Measurements from ENCODE around the gene ZNF556. TPM values are rescaled to one million over a fixed set of nuclear protein-coding genes. Genes with fewer than 3 reads are reported as not detected.
"Not testable (repeated sequence)": the region's sequence is repeated elsewhere in the genome, so short reads cannot be mapped to it uniquely, and the experiment has no call there.

The ZNF556 gene
- polyA plus RNA-seq, 1 donor = 0.13 TPM

GRCh38 chr19:2853015-2853606 lies 14.0 kb upstream of the ZNF556 start:
- WGBS (ENCODE audit: insufficient coverage, low lambda C conversion rate) = no CpG with 5 or more reads among the region's 11 CpGs
- no peaks in the 10 kb centered on the region for H3K4me1 ChIP-seq (ENCODE audit: control insufficient read depth, insufficient read depth, low read length)
- DNase-seq = no peak
- no peak overlapping the region for H3K4me3 ChIP-seq (ENCODE audit: low read length)
- no peaks in the 10 kb centered on the region for H3K27me3 ChIP-seq (ENCODE audit: control insufficient read depth, insufficient read depth, low read length)
- H3K9me3 ChIP-seq (ENCODE audit: control insufficient read depth, low read depth, low read length) = peaks cover 27% of the 10 kb centered on the region
- H3K27ac ChIP-seq (ENCODE audit: low read length) = no peak overlapping the region
- peaks cover 27% of the 10 kb centered on the region for H3K36me3 ChIP-seq (ENCODE audit: control insufficient read depth, insufficient read depth, low read length)

- DNase-seq = no peak
- no peak overlapping the region for H3K4me3 ChIP-seq (ENCODE audit: low read length)
- H3K27ac ChIP-seq (ENCODE audit: low read length) = no peak overlapping the region
- no peaks in the 10 kb centered on the region for H3K4me1 ChIP-seq (ENCODE audit: control insufficient read depth, insufficient read depth, low read length)
- H3K36me3 ChIP-seq (ENCODE audit: control insufficient read depth, insufficient read depth, low read length) = peaks cover 27% of the 10 kb centered on the region
- peaks cover 31% of the 10 kb centered on the region for H3K9me3 ChIP-seq (ENCODE audit: control insufficient read depth, low read depth, low read length)
- no peaks in the 10 kb centered on the region for H3K27me3 ChIP-seq (ENCODE audit: control insufficient read depth, insufficient read depth, low read length)
- WGBS (ENCODE audit: insufficient coverage, low lambda C conversion rate) = 80% methylated on average over 1 of the region's 3 CpGs
Measured at GRCh38 chr19:2854849-2855248, 12.3 kb upstream of the ZNF556 start.

- peaks cover 22% of the 10 kb centered on the region for H3K36me3 ChIP-seq (ENCODE audit: control insufficient read depth, insufficient read depth, low read length)
- no peak overlapping the region for H3K27ac ChIP-seq (ENCODE audit: low read length)
- DNase-seq = no peak
- peaks cover 26% of the 10 kb centered on the region for H3K9me3 ChIP-seq (ENCODE audit: control insufficient read depth, low read depth, low read length)
- WGBS (ENCODE audit: insufficient coverage, low lambda C conversion rate) = no CpG with 5 or more reads among the region's 5 CpGs
- H3K4me1 ChIP-seq (ENCODE audit: control insufficient read depth, insufficient read depth, low read length) = no peaks in the 10 kb centered on the region
- no peak overlapping the region for H3K4me3 ChIP-seq (ENCODE audit: low read length)
- H3K27me3 ChIP-seq (ENCODE audit: control insufficient read depth, insufficient read depth, low read length) = no peaks in the 10 kb centered on the region
Measured at GRCh38 chr19:2856457-2857050, 10.6 kb upstream of the ZNF556 start.

- Histone ChIP-seq H3K36me3 (ENCODE audit: control insufficient read depth, insufficient read depth, low read length) (no peaks in the 10 kb centered on the region), H3K27ac (ENCODE audit: low read length) (no peak overlapping the region), H3K9me3 (ENCODE audit: control insufficient read depth, low read depth, low read length) (peaks cover 24% of the 10 kb centered on the region), H3K27me3 (ENCODE audit: control insufficient read depth, insufficient read depth, low read length) (no peaks in the 10 kb centered on the region), H3K4me1 (ENCODE audit: control insufficient read depth, insufficient read depth, low read length) (no peaks in the 10 kb centered on the region), H3K4me3 (ENCODE audit: low read length) (no peak overlapping the region)
- WGBS (ENCODE audit: insufficient coverage, low lambda C conversion rate) = no CpG with 5 or more reads among the region's 27 CpGs
- no peak for DNase-seq
Measured at GRCh38 chr19:2858864-2859263, 8.3 kb upstream of the ZNF556 start.

- H3K27ac ChIP-seq (ENCODE audit: low read length) = no peak overlapping the region
- peaks cover 9% of the 10 kb centered on the region for H3K9me3 ChIP-seq (ENCODE audit: control insufficient read depth, low read depth, low read length)
- H3K4me3 ChIP-seq (ENCODE audit: low read length) = no peak overlapping the region
- H3K4me1 ChIP-seq (ENCODE audit: control insufficient read depth, insufficient read depth, low read length) = no peaks in the 10 kb centered on the region
- DNase-seq = no peak
- H3K27me3 ChIP-seq (ENCODE audit: control insufficient read depth, insufficient read depth, low read length) = no peaks in the 10 kb centered on the region
- WGBS (ENCODE audit: insufficient coverage, low lambda C conversion rate) = no CpG with 5 or more reads among the region's 10 CpGs
- no peaks in the 10 kb centered on the region for H3K36me3 ChIP-seq (ENCODE audit: control insufficient read depth, insufficient read depth, low read length)
Measured at GRCh38 chr19:2863816-2864215, 3.3 kb upstream of the ZNF556 start.

- DNase-seq = peak in 1 of 2 donors; percentile 10
- no peaks in the 10 kb centered on the region for H3K27me3 ChIP-seq (ENCODE audit: control insufficient read depth, insufficient read depth, low read length)
- peaks cover 4% of the 10 kb centered on the region for H3K9me3 ChIP-seq (ENCODE audit: control insufficient read depth, low read depth, low read length)
- WGBS (ENCODE audit: insufficient coverage, low lambda C conversion rate) = 0% methylated on average over 3 of the region's 12 CpGs
- H3K4me1 ChIP-seq (ENCODE audit: control insufficient read depth, insufficient read depth, low read length) = no peaks in the 10 kb centered on the region
- no peaks in the 10 kb centered on the region for H3K36me3 ChIP-seq (ENCODE audit: control insufficient read depth, insufficient read depth, low read length)
- H3K27ac ChIP-seq (ENCODE audit: low read length) = no peak overlapping the region
- H3K4me3 ChIP-seq (ENCODE audit: low read length) = no peak overlapping the region
Measured at GRCh38 chr19:2865334-2866100, 1.6 kb upstream of the ZNF556 start.

- Histone ChIP-seq H3K9me3 (ENCODE audit: control insufficient read depth, low read depth, low read length) (peaks cover 9% of the 10 kb centered on the region), H3K27ac (ENCODE audit: low read length) (no peak overlapping the region), H3K27me3 (ENCODE audit: control insufficient read depth, insufficient read depth, low read length) (no peaks in the 10 kb centered on the region), H3K4me1 (ENCODE audit: control insufficient read depth, insufficient read depth, low read length) (no peaks in the 10 kb centered on the region), H3K36me3 (ENCODE audit: control insufficient read depth, insufficient read depth, low read length) (no peaks in the 10 kb centered on the region), H3K4me3 (ENCODE audit: low read length) (no peak overlapping the region)
- WGBS (ENCODE audit: insufficient coverage, low lambda C conversion rate) = no CpG with 5 or more reads among the region's 8 CpGs
- no peak for DNase-seq
Measured at GRCh38 chr19:2866495-2867024, 575 bp upstream of the ZNF556 start.

- no peaks in the 10 kb centered on the region for H3K36me3 ChIP-seq (ENCODE audit: control insufficient read depth, insufficient read depth, low read length)
- no peak overlapping the region for H3K4me3 ChIP-seq (ENCODE audit: low read length)
- no peak for DNase-seq
- no peak overlapping the region for H3K27ac ChIP-seq (ENCODE audit: low read length)
- no peaks in the 10 kb centered on the region for H3K4me1 ChIP-seq (ENCODE audit: control insufficient read depth, insufficient read depth, low read length)
- no CpG with 5 or more reads among the region's 10 CpGs for WGBS (ENCODE audit: insufficient coverage, low lambda C conversion rate)
- H3K9me3 ChIP-seq (ENCODE audit: control insufficient read depth, low read depth, low read length) = peaks cover 13% of the 10 kb centered on the region
- H3K27me3 ChIP-seq (ENCODE audit: control insufficient read depth, insufficient read depth, low read length) = no peaks in the 10 kb centered on the region
Measured at GRCh38 chr19:2869618-2870017, 2.5 kb downstream of the ZNF556 start.

- H3K27ac ChIP-seq (ENCODE audit: low read length); H3K4me1 ChIP-seq (ENCODE audit: control insufficient read depth, insufficient read depth, low read length); DNase-seq; H3K36me3 ChIP-seq (ENCODE audit: control insufficient read depth, insufficient read depth, low read length); H3K4me3 ChIP-seq (ENCODE audit: low read length); H3K27me3 ChIP-seq (ENCODE audit: control insufficient read depth, insufficient read depth, low read length): not testable (repeated sequence)
- whole genome bisulfite sequencing (ENCODE audit: insufficient coverage, low lambda C conversion rate) = no CpG with 5 or more reads among the region's 11 CpGs
- H3K9me3 ChIP-seq (ENCODE audit: control insufficient read depth, low read depth, low read length) = peaks cover 14% of the 10 kb centered on the region
Measured at GRCh38 chr19:2872175-2872574, 5.0 kb downstream of the ZNF556 start.

GRCh38 chr19:2877398-2878331 lies 10.5 kb downstream of the ZNF556 start:
- 89% methylated on average over 3 of the region's 32 CpGs for WGBS (ENCODE audit: insufficient coverage, low lambda C conversion rate)
- H3K9me3 ChIP-seq (ENCODE audit: control insufficient read depth, low read depth, low read length) = peaks cover 20% of the 10 kb centered on the region

More at GRCh38 chr19:2877398-2878331, 10.5 kb downstream of the ZNF556 start:
- no peaks in the 10 kb centered on the region for H3K4me1 ChIP-seq (ENCODE audit: control insufficient read depth, insufficient read depth, low read length)
- H3K27ac ChIP-seq (ENCODE audit: low read length) = no peak overlapping the region
- H3K4me3 ChIP-seq (ENCODE audit: low read length) = no peak overlapping the region
- no peaks in the 10 kb centered on the region for H3K27me3 ChIP-seq (ENCODE audit: control insufficient read depth, insufficient read depth, low read length)
- no peak for DNase-seq
- H3K36me3 ChIP-seq (ENCODE audit: control insufficient read depth, insufficient read depth, low read length) = no peaks in the 10 kb centered on the region

Data from large intestine (tissue), 3 donors.